GM18505 (cell line): ENCODE results near the gene MYL9.

Experiments
- ATAC-seq: cut with Tn5 transposase; IDR thresholded peaks from one replicate; pipeline ENCODE4 v1.9.1; 2021; ENCODE audit not compliant: unreplicated experiment
- POLR2A ChIP-seq: IDR thresholded peaks from 4 replicates; pipeline ENCODE4 v1.6.1; 2011; ENCODE audit warnings: borderline replicate concordance; ENCODE audit not compliant: insufficient read depth, insufficient read length; ENCODE audit errors: extremely low read depth

MYL9 gene

GRCh38 chr20:36572701-36573102 is 31.4 kb downstream of the MYL9 start:
- TF ChIP-seq POLR2A = no peak
- ATAC-seq = peak; percentile 16

- TF ChIP-seq POLR2A = peak; percentile 81
- ATAC-seq = peak; percentile 58
These were observed 31.9 kb downstream of the MYL9 start, which contains the start of gene TGIF2 for GRCh38 chr20:36573103-36573797. Gene TGIF2, plus strand, starts transcription at chr20:36573597. Its CDS starts 5,178 bp downstream, at chr20:36578775.

- ATAC-seq = peak; percentile 1
- no peak for TF ChIP-seq POLR2A
These were observed 32.6 kb downstream of the MYL9 start for GRCh38 chr20:36573798-36574365.

GRCh38 chr20:36574366-36575135 is 33.2 kb downstream of the MYL9 start:
- ATAC-seq = no peak
- TF ChIP-seq POLR2A = peak; percentile 13

GRCh38 chr20:36576081-36576445 is 34.7 kb downstream of the MYL9 start:
- ATAC-seq = no peak
- TF ChIP-seq POLR2A = no peak

DNA sequence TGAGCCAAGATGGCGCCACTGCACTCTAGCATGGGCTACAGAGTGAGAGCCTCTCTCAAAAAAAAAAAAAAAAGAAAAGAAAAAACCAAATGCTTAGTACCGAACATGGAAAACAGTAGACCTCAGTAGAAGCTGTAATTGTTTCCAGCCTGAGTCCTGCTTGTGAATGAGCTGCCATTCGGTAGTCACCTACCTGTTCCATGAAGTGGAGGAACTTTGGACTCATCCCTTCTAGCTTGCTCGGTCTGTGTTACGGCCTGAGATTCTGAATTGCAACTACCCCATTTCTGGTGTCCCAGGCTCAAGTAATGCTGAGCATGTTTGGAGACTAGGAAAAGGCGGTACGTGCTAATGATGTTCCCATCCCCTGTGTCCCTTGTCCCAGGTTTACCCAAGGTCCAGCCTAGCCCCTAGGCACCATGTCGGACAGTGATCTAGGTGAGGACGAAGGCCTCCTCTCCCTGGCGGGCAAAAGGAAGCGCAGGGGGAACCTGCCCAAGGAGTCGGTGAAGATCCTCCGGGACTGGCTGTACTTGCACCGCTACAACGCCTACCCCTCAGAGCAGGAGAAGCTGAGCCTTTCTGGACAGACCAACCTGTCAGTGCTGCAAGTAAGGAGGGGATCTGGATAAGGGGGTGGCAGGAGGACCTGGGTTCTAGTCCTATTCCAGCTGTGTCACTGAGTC is 37.2 kb downstream of the MYL9 start:
- TF ChIP-seq POLR2A = no peak
- no peak for ATAC-seq

- no peak for ATAC-seq
- TF ChIP-seq POLR2A = no peak
These were observed 38.8 kb downstream of the MYL9 start for GRCh38 chr20:36579996-36580545.

GRCh38 chr20:36582322-36582721 is 41.0 kb downstream of the MYL9 start:
- TF ChIP-seq POLR2A = no peak
- no peak for ATAC-seq

- ATAC-seq = no peak
- no peak for TF ChIP-seq POLR2A
These were observed 41.5 kb downstream of the MYL9 start for GRCh38 chr20:36582821-36583220.

DNA sequence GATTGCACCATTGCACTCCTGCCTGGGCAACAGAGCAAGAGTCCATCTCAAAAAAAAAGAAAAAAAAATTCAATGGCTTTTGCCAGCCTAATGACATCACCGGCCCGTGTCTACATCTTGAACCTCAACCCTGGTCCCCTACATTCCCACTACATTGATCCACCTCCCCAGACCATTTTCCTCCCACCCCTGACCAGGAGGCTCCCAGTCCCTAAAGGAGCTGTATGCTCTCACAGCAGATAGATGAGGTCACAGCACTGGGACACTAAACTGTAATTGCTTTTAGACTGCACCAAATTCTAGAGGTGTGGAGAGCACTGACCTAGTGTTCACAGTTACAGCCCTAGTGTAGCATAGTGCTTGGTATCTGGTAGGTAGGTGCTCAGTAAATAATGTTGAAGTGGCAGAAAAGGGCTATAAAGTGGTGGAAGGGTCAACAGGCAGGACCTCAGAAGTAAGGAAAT is 42.7 kb downstream of the MYL9 start:
- no peak for ATAC-seq
- TF ChIP-seq POLR2A = no peak

GRCh38 chr20:36585410-36586125 is 44.2 kb downstream of the MYL9 start:
- no peak for TF ChIP-seq POLR2A
- ATAC-seq = no peak

GRCh38 chr20:36587388-36588070 is 46.2 kb downstream of the MYL9 start:
- TF ChIP-seq POLR2A = no peak
- ATAC-seq = no peak
